HepG2 (cell line): Measurements from ENCODE around the gene NKAIN2. TPM values are rescaled to one million over a fixed set of nuclear protein-coding genes. Genes with fewer than 3 reads are reported as not detected.

Experiments
- ATAC-seq: fragments of 200-7000 bp; cut with Tn5 transposase; 3 replicates; pipeline ENCODE4 v1.9.1; 2020; ENCODE audit warnings: mild to moderate bottlenecking, moderate library complexity
- BruUV-seq: library from RNA; stranded (reverse); fragments of 400-500 nt; replicated peaks from 2 replicates; lab custom pipeline; 2021; lab: Mats Ljungman, UMichigan
- CTCF ChIA-PET: fragments of 300-600 bp; formaldehyde crosslinking; extraction: SDS; loops from one replicate; lab custom pipeline; 2021; ENCODE audit warnings: low total read pairs, inconsistent platforms, low intra/inter-chr PET ratio; lab: Yijun Ruan, JAX
- POLR2A ChIA-PET: fragments of 350-600 bp; sonication (Branson Sonifier 250); formaldehyde crosslinking; loops from one replicate; lab custom pipeline; 2020; ENCODE audit warnings: antibody characterized with exemption, inconsistent platforms; lab: Yijun Ruan, JAX
- DNase-seq: peaks from one replicate; pipeline ENCODE4 v3.0.0-alpha.2; 2015; ENCODE audit warnings: low spot score
- FAIRE-seq: peaks from 3 replicates; lab custom pipeline; 2011; peaks lifted over from hg19 to GRCh38; lab: Jason Lieb, UNC
- H2AFZ ChIP-seq: one replicate; pipeline ENCODE4 v1.6.1; 2011; ENCODE audit warnings: low read length, inconsistent platforms
- H3K27ac ChIP-seq: fragments of 300-600 bp; 3 replicates; pipeline ENCODE4 v1.8.0; 2011; ENCODE audit warnings: mixed run types, mild to moderate bottlenecking, mixed read lengths, low read length, inconsistent platforms; ENCODE audit not compliant: insufficient read depth; ENCODE audit errors: extremely low read length
- H3K27me3 ChIP-seq, 2 experiments: fragments of 200-600 bp in 1 of 2; 2 replicates in 1 of 2; 3 replicates in 1 of 2; pipeline versions ENCODE4 v1.6.0 to v1.8.0; 2011; ENCODE audit warnings: low read length in 2 of 2, mild to moderate bottlenecking in 2 of 2, moderate library complexity in 2 of 2, inconsistent platforms in 1 of 2; ENCODE audit not compliant: insufficient read depth in 2 of 2, control insufficient read depth in 1 of 2
- H3K36me3 ChIP-seq, 2 experiments: fragments of 200-600 bp in 1 of 2; replicated peaks in 1 of 2; 2 replicates in 1 of 2; 3 replicates in 1 of 2; pipeline versions ENCODE4 v1.5.1 to v1.8.0; 2011; ENCODE audit warnings: low read length in 2 of 2, inconsistent platforms in 1 of 2; ENCODE audit not compliant: insufficient read depth in 2 of 2, control insufficient read depth in 1 of 2
- H3K4me1 ChIP-seq: 2 replicates; pipeline ENCODE4 v1.5.1; 2012; ENCODE audit warnings: low read length, inconsistent platforms; ENCODE audit not compliant: insufficient read depth
- H3K4me2 ChIP-seq: 2 replicates; pipeline ENCODE4 v1.6.0; 2011; ENCODE audit warnings: low read depth, low read length, inconsistent platforms
- H3K4me3 ChIP-seq, 3 experiments: fragments of 200-600 bp in 1 of 3; sonication (generic), shearing (Covaris generic) in 1 of 3; replicated peaks in 1 of 3; 2 replicates each; pipeline ENCODE4 v1.5.1; 2011 to 2016; ENCODE audit warnings: low read length in 3 of 3, inconsistent platforms in 2 of 3, low read depth in 2 of 3, mild to moderate bottlenecking in 2 of 3, control low read depth in 1 of 3, mixed read lengths in 1 of 3; ENCODE audit not compliant: insufficient read depth in 1 of 3
- H3K79me2 ChIP-seq: one replicate; pipeline ENCODE4 v1.6.1; 2011; ENCODE audit warnings: low read length, inconsistent platforms; ENCODE audit not compliant: insufficient read depth
- H3K9ac ChIP-seq: 2 replicates; pipeline ENCODE4 v1.6.0; 2011; ENCODE audit warnings: mild to moderate bottlenecking, low read depth, low read length, inconsistent platforms; ENCODE audit not compliant: insufficient read depth
- H3K9me3 ChIP-seq: 2 replicates; pipeline ENCODE4 v1.5.1; 2012; ENCODE audit warnings: mild to moderate bottlenecking, low read length
- H4K20me1 ChIP-seq: 2 replicates; pipeline ENCODE4 v1.6.0; 2011; ENCODE audit warnings: inconsistent platforms, mild to moderate bottlenecking, low read length, moderate library complexity; ENCODE audit not compliant: insufficient read depth
- NR2F6 ChIP-seq, 2 experiments: IDR thresholded peaks; 2 replicates each; pipeline ENCODE4 v1.6.1; 2016; ENCODE audit warnings: antibody characterized with exemption in 1 of 2, mild to moderate bottlenecking in 1 of 2
- NRL ChIP-seq: sonication (generic); formaldehyde crosslinking; IDR thresholded peaks from 2 replicates; pipeline ENCODE4 v1.5.0; 2020; ENCODE audit warnings: missing genetic modification reagents, mild to moderate bottlenecking, moderate library complexity, borderline replicate concordance
- SP1 ChIP-seq, 2 experiments: fragments of 450-650 bp in 1 of 2; sonication (generic) in 1 of 2; formaldehyde crosslinking in 1 of 2; IDR thresholded peaks; 2 replicates each; pipeline versions ENCODE4 v1.4.0 to v1.6.1; 2016 to 2020; ENCODE audit warnings: missing genetic modification reagents in 1 of 2
- SRY ChIP-seq: sonication (generic); formaldehyde crosslinking; IDR thresholded peaks from 2 replicates; pipeline ENCODE4 v1.8.0; 2022; ENCODE audit warnings: mild to moderate bottlenecking, missing genetic modification reagents
- ZBTB26 ChIP-seq: IDR thresholded peaks from 2 replicates; pipeline ENCODE4 v1.6.1; 2016; ENCODE audit warnings: missing compliant biosample characterization, missing genetic modification reagents, borderline replicate concordance
- ZNF350 ChIP-seq: sonication (generic); formaldehyde crosslinking; IDR thresholded peaks from 2 replicates; pipeline ENCODE4 v1.4.0; 2020; ENCODE audit warnings: mild to moderate bottlenecking, low read depth, missing genetic modification reagents, borderline replicate concordance
- ZNF501 ChIP-seq: sonication (generic); formaldehyde crosslinking; IDR thresholded peaks from 2 replicates; pipeline ENCODE4 v1.5.1; 2020; ENCODE audit warnings: mild to moderate bottlenecking, moderate library complexity, missing genetic modification reagents
- ZNF564 ChIP-seq: sonication (generic); formaldehyde crosslinking; IDR thresholded peaks from 2 replicates; pipeline ENCODE4 v1.8.1; 2023; ENCODE audit warnings: mild to moderate bottlenecking, missing genetic modification reagents
- ZNF567 ChIP-seq: sonication (generic); formaldehyde crosslinking; IDR thresholded peaks from 2 replicates; pipeline ENCODE4 v1.8.1; 2023; ENCODE audit warnings: mild to moderate bottlenecking, missing genetic modification reagents, borderline replicate concordance
- WGBS: methylation state at CpG from one replicate; pipeline ENCODE4 v1.1.6; 2017; ENCODE audit warnings: low lambda C conversion rate; 5-methylcytosine and 5-hydroxymethylcytosine counted together
- in situ Hi-C: cut with HindIII; loops from 2 replicates; pipeline ENCODE4 v1.10.0; 2017; ENCODE audit warnings: low pct_unique_long_range_greater_than_20kb; ENCODE audit not compliant: extremely low pct_ligation_motif_present
- intact Hi-C: fragments of 100-400 bp; cut with micrococcal nuclease; formaldehyde crosslinking; loops from one replicate; pipeline ENCODE4 v1.10.0; 2022; ENCODE audit not compliant: unreplicated experiment
- polyA plus RNA-seq, 8 experiments: library from polyadenylated mRNA; depleted of rRNA in 3 of 8; stranded (reverse) in 7 of 8; unstranded in 1 of 8; fragments of >200 nt; fragmentation: Illumina TruSeq in 4 of 8; extraction: Trizol in 4 of 8; gene quantifications; 2 replicates each; pipeline versions ENCODE4 v1.2.1 to v1.2.3, GENCODE V29; 2011 to 2016; ENCODE audit warnings: low read depth in 4 of 8, missing spikeins in 1 of 8, mixed read lengths in 1 of 8; ENCODE audit not compliant: insufficient read depth in 1 of 8
- total RNA-seq, 5 experiments: library from RNA; depleted of rRNA; stranded (reverse); fragments of >200 nt; fragmentation: Illumina TruSeq; extraction: Trizol; gene quantifications; 2 replicates each; pipeline ENCODE4 v1.2.3, GENCODE V29; 2016; ENCODE audit warnings: low read depth in 1 of 5
- TF ChIP-seq, protein P1 (sequence below): sonication (generic); formaldehyde crosslinking; IDR thresholded peaks from 2 replicates; pipeline ENCODE4 v1.9.0; 2021; ENCODE audit warnings: mild to moderate bottlenecking, missing genetic modification reagents
- TF ChIP-seq, protein P2 (sequence below): sonication (generic); formaldehyde crosslinking; IDR thresholded peaks from 2 replicates; pipeline ENCODE4 v1.4.0; 2020; ENCODE audit warnings: missing genetic modification reagents
- TF ChIP-seq, protein P3 (sequence below): IDR thresholded peaks from 2 replicates; pipeline ENCODE4 v1.6.1; 2018; ENCODE audit warnings: missing genetic modification reagents, mild to moderate bottlenecking, missing compliant biosample characterization

The NKAIN2 gene
- total and polyA plus RNA-seq, 2 of the 13 experiments (the other 11 are each of a cell fraction or from before 2014, with no cell fraction given), result not detected

- no peak for TF ChIP-seq ZNF564
- no peak for TF ChIP-seq SRY (CRISPR knock-in tag)
- TF ChIP-seq SP1 (IDR thresholded peaks at IDR 0.05), result no peak
- no peak for TF ChIP-seq SP1 (CRISPR knock-in tag; IDR thresholded peaks at IDR 0.05)
- TF ChIP-seq ZBTB26 (CRISPR knock-in tag), result no peak
- no peak for TF ChIP-seq NRL (CRISPR knock-in tag)
Measured at GRCh38 chr6:124613031-124613430, 809.4 kb downstream of the NKAIN2 start (continued).

GRCh38 chr6:124622351-124622750 lies 818.7 kb downstream of the NKAIN2 start:
- no TSS peak for BruUV-seq
- intact Hi-C loops, result no loop called here
- TF ChIP-seq ZNF501 (no peak), ZNF567 (CRISPR knock-in tag) (no peak), NR2F6 (IDR thresholded peaks at IDR 0.05) (no peak), NR2F6 (CRISPR knock-in tag; IDR thresholded peaks at IDR 0.05) (no peak), ZNF350 (CRISPR knock-in tag) (no peak)
- TF ChIP-seq, protein P1, sequence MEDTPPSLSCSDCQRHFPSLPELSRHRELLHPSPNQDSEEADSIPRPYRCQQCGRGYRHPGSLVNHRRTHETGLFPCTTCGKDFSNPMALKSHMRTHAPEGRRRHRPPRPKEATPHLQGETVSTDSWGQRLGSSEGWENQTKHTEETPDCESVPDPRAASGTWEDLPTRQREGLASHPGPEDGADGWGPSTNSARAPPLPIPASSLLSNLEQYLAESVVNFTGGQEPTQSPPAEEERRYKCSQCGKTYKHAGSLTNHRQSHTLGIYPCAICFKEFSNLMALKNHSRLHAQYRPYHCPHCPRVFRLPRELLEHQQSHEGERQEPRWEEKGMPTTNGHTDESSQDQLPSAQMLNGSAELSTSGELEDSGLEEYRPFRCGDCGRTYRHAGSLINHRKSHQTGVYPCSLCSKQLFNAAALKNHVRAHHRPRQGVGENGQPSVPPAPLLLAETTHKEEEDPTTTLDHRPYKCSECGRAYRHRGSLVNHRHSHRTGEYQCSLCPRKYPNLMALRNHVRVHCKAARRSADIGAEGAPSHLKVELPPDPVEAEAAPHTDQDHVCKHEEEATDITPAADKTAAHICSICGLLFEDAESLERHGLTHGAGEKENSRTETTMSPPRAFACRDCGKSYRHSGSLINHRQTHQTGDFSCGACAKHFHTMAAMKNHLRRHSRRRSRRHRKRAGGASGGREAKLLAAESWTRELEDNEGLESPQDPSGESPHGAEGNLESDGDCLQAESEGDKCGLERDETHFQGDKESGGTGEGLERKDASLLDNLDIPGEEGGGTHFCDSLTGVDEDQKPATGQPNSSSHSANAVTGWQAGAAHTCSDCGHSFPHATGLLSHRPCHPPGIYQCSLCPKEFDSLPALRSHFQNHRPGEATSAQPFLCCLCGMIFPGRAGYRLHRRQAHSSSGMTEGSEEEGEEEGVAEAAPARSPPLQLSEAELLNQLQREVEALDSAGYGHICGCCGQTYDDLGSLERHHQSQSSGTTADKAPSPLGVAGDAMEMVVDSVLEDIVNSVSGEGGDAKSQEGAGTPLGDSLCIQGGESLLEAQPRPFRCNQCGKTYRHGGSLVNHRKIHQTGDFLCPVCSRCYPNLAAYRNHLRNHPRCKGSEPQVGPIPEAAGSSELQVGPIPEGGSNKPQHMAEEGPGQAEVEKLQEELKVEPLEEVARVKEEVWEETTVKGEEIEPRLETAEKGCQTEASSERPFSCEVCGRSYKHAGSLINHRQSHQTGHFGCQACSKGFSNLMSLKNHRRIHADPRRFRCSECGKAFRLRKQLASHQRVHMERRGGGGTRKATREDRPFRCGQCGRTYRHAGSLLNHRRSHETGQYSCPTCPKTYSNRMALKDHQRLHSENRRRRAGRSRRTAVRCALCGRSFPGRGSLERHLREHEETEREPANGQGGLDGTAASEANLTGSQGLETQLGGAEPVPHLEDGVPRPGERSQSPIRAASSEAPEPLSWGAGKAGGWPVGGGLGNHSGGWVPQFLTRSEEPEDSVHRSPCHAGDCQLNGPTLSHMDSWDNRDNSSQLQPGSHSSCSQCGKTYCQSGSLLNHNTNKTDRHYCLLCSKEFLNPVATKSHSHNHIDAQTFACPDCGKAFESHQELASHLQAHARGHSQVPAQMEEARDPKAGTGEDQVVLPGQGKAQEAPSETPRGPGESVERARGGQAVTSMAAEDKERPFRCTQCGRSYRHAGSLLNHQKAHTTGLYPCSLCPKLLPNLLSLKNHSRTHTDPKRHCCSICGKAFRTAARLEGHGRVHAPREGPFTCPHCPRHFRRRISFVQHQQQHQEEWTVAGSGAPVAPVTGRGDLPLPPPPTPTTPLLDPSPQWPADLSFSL (CRISPR knock-in tag), result no peak
- TF ChIP-seq, protein P2, sequence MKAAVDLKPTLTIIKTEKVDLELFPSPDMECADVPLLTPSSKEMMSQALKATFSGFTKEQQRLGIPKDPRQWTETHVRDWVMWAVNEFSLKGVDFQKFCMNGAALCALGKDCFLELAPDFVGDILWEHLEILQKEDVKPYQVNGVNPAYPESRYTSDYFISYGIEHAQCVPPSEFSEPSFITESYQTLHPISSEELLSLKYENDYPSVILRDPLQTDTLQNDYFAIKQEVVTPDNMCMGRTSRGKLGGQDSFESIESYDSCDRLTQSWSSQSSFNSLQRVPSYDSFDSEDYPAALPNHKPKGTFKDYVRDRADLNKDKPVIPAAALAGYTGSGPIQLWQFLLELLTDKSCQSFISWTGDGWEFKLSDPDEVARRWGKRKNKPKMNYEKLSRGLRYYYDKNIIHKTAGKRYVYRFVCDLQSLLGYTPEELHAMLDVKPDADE, result no peak
- TF ChIP-seq, protein P3, sequence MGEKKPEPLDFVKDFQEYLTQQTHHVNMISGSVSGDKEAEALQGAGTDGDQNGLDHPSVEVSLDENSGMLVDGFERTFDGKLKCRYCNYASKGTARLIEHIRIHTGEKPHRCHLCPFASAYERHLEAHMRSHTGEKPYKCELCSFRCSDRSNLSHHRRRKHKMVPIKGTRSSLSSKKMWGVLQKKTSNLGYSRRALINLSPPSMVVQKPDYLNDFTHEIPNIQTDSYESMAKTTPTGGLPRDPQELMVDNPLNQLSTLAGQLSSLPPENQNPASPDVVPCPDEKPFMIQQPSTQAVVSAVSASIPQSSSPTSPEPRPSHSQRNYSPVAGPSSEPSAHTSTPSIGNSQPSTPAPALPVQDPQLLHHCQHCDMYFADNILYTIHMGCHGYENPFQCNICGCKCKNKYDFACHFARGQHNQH (CRISPR knock-in tag), result no peak

More at GRCh38 chr6:124622351-124622750, 818.7 kb downstream of the NKAIN2 start:
- Histone ChIP-seq H3K79me2 (no peaks in the 10 kb centered on the region), H3K27me3 (no peaks in the 10 kb centered on the region), H3K27ac (no peak overlapping the region), H3K4me1 (no peaks in the 10 kb centered on the region), H3K9ac (no peak overlapping the region), H3K9me3 (no peaks in the 10 kb centered on the region), H2AFZ (no peak overlapping the region), H4K20me1 (no peaks in the 10 kb centered on the region), H3K4me3 (no peak overlapping the region), H3K36me3 (no peaks in the 10 kb centered on the region), H3K4me2 (no peak overlapping the region)
- no peak for ATAC-seq
- no peak for DNase-seq
- in situ Hi-C loops, result no loop called here
- 23% methylated on average over 5 of the region's 5 CpGs for WGBS
- no peak for FAIRE-seq
- ChIA-PET CTCF (no interaction called here), POLR2A (no interaction called here)
